Pancreas (tissue), 10 donors: ENCODE results near the gene NOL4L. TPM values are rescaled to one million over a fixed set of nuclear protein-coding genes. Genes with fewer than 3 reads are reported as not detected.

Experiments used
- ATAC-seq, 4 donors: fragments of 200-7000 bp; cut with Tn5 transposase; one replicate each; pipeline versions ENCODE4 v1.8.0 to v1.9.1; 2020; ENCODE audit warnings: mild to moderate bottlenecking in 4 of 4, moderate library complexity in 4 of 4
- DNase-seq, 6 donors: peaks; one replicate each; pipeline ENCODE4 v3.0.0-alpha.2; 2020
- FAIRE-seq: peaks from 2 replicates; lab custom pipeline; 2012; peaks lifted over from hg19 to GRCh38; lab: Jason Lieb, UNC
- H3K27ac ChIP-seq, 4 donors: fragments of 200-600 bp; sonication (generic); 1 replicate in 3 of 4; 2 replicates in 1 of 4; pipeline versions ENCODE4 v1.5.0 to v1.8.0; 2020
- H3K27me3 ChIP-seq, 4 donors: fragments of 200-600 bp; one replicate each; pipeline ENCODE4 v1.8.0; 2021
- H3K36me3 ChIP-seq, 3 donors: fragments of 200-600 bp; sonication (generic) in 1 of 3; one replicate each; pipeline versions ENCODE4 v1.5.0 to v1.8.0; 2020 to 2021
- H3K4me1 ChIP-seq, 3 donors: fragments of 200-600 bp; one replicate each; pipeline ENCODE4 v1.8.0; 2021
- H3K4me3 ChIP-seq, 4 donors: fragments of 200-600 bp; sonication (generic) in 2 of 4; one replicate each; pipeline versions ENCODE4 v1.5.0 to v1.8.0; 2020 to 2021
- H3K9me3 ChIP-seq, 4 donors: fragments of 200-600 bp; one replicate each; pipeline ENCODE4 v1.8.0; 2021
- WGBS, 2 donors: extraction: QIAGEN DNeasy Blood & Tissue Kit; methylation state at CpG; one replicate each; pipeline ENCODE4 v1.1.7; 2013; 5-methylcytosine and 5-hydroxymethylcytosine counted together
- intact Hi-C, 3 donors: fragments of 100-400 bp; cut with DNase I; formaldehyde crosslinking; loops; one replicate each; pipeline versions ENCODE4 v1.11.1 to v1.14.2; 2022
- polyA plus RNA-seq, 2 donors: library from polyadenylated mRNA; stranded (reverse); fragments of 200-250 nt; gene quantifications; one replicate each; pipeline ENCODE4 v1.2.3, GENCODE V29; 2013
- total RNA-seq, 6 donors: library from RNA; stranded (reverse); fragmentation: NEBNext Ultra II Directional in 4 of 6; extraction: Animal tissue kit (Norgen Biotek cat#: 25700) in 4 of 6; gene quantifications; one replicate each; pipeline versions ENCODE4 v1.2.1 to v1.2.4, GENCODE V29; 2021 to 2023
- TF ChIP-seq, protein P1 (sequence below), 4 donors: fragments of 200-600 bp; sonication (generic) in 3 of 4; IDR thresholded peaks; one replicate each; pipeline versions ENCODE4 v1.5.0 to v1.8.0; 2021; ENCODE audit warnings: antibody characterized with exemption in 4 of 4
- donor health status: healthy with polysubstance abuse.
- donor health status: DM: no; HTN: no; CAD: no; lungs with moderate emphysema.
- donor health status: DM: no; HTN: no; CAD: no.
- donor health status: control.
- donor health status: control.
- donor health status: Bipolar disorder and iron deficiency.
- donor health status: DM: yes; HTN: yes; CAD: no.
- donor health status: DM: no; HTN: no; CAD: no.
- donor health status: DM: no; HTN: no; CAD: no.
- donor health status: DM: yes; HTN: yes; CAD: no.

Gene NOL4L
- total and polyA plus RNA-seq, 8 donors = 8.7 to 14.5 (median 10.2) TPM

DNA sequence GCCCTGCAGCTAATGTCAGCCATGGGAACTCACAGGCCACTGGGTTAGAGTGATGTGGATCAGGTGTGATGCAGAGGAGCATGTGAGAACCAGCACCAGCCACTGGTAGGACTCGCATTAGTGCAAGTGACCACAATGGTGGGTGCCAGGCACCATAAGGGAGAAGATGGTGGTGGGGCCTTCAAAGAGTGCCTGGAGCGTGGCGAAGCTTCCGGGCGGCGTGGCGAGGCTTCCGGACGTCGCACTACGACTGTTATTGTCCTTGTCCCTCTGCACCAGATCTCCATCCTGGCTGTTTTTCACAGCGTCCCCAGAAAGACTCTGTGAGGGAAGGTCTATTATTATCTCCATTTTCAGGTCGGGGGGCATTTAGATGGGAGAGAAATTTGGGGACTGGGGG is 44.7 kb upstream of the NOL4L start:
- FAIRE-seq (no peak), ATAC-seq (no peak), DNase-seq (no peak)
- Histone ChIP-seq H3K9me3 (no peaks in the 10 kb centered on the region), H3K27ac (no peak overlapping the region), H3K4me1 (peaks cover 0 to 10% (median 0%) of the 10 kb centered on the region in 3 donors), H3K27me3 (no peaks in the 10 kb centered on the region), H3K4me3 (no peak overlapping the region), H3K36me3 (no peaks in the 10 kb centered on the region)
- TF ChIP-seq, protein P1, sequence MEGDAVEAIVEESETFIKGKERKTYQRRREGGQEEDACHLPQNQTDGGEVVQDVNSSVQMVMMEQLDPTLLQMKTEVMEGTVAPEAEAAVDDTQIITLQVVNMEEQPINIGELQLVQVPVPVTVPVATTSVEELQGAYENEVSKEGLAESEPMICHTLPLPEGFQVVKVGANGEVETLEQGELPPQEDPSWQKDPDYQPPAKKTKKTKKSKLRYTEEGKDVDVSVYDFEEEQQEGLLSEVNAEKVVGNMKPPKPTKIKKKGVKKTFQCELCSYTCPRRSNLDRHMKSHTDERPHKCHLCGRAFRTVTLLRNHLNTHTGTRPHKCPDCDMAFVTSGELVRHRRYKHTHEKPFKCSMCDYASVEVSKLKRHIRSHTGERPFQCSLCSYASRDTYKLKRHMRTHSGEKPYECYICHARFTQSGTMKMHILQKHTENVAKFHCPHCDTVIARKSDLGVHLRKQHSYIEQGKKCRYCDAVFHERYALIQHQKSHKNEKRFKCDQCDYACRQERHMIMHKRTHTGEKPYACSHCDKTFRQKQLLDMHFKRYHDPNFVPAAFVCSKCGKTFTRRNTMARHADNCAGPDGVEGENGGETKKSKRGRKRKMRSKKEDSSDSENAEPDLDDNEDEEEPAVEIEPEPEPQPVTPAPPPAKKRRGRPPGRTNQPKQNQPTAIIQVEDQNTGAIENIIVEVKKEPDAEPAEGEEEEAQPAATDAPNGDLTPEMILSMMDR (IDR thresholded peaks at IDR 0.05) = no peak
- intact Hi-C loops = no loop called here
- WGBS, 2 donors = 88 to 96% methylated on average over 13 of the region's 13 CpGs

GRCh38 chr20:32628960-32629530 is 43.9 kb upstream of the NOL4L start:
- H3K36me3 ChIP-seq = no peaks in the 10 kb centered on the region
- FAIRE-seq = no peak
- TF ChIP-seq, protein P1 (IDR thresholded peaks at IDR 0.05) = no peak
- DNase-seq = no peak
- no peaks in the 10 kb centered on the region for H3K9me3 ChIP-seq
- intact Hi-C loops = no loop called here
- no peak overlapping the region for H3K4me3 ChIP-seq
- no peaks in the 10 kb centered on the region for H3K27me3 ChIP-seq
- 59 to 75% methylated on average over 7 of the region's 7 CpGs for WGBS, 2 donors
- no peak overlapping the region for H3K27ac ChIP-seq
- no peak for ATAC-seq
- peaks cover 0 to 10% (median 0%) of the 10 kb centered on the region in 3 donors for H3K4me1 ChIP-seq

- Histone ChIP-seq H3K27me3 (no peaks in the 10 kb centered on the region), H3K27ac (no peak overlapping the region), H3K36me3 (no peaks in the 10 kb centered on the region), H3K9me3 (no peaks in the 10 kb centered on the region), H3K4me3 (no peak overlapping the region), H3K4me1 (peaks cover 0 to 10% (median 0%) of the 10 kb centered on the region in 3 donors)
- peak; percentile 68 to 86 (median 76) for ATAC-seq
- peak in 5 of 6 donors; percentile 20 to 72 (median 27) for DNase-seq
- whole genome bisulfite sequencing, 2 donors = 11 to 15% methylated on average over 20 to 26 of the region's 26 CpGs
- FAIRE-seq = no peak
- intact Hi-C loops = no loop called here
- TF ChIP-seq, protein P1 (IDR thresholded peaks at IDR 0.05) = no peak
Measured at GRCh38 chr20:32626859-32627636, 41.9 kb upstream of the NOL4L start.

- TF ChIP-seq, protein P1 (IDR thresholded peaks at IDR 0.05) = no peak
Measured at GRCh38 chr20:32626407-32626806, 41.3 kb upstream of the NOL4L start.

GRCh38 chr20:32625996-32626395 is 40.9 kb upstream of the NOL4L start:
- no peaks in the 10 kb centered on the region for H3K27me3 ChIP-seq
- no peak overlapping the region for H3K27ac ChIP-seq
- FAIRE-seq (no peak), DNase-seq (no peak), ATAC-seq (no peak)
- no peaks in the 10 kb centered on the region for H3K9me3 ChIP-seq
- no peak overlapping the region for H3K4me3 ChIP-seq
- TF ChIP-seq, protein P1 (IDR thresholded peaks at IDR 0.05) = no peak
- H3K4me1 ChIP-seq = peaks cover 0 to 10% (median 0%) of the 10 kb centered on the region in 3 donors
- H3K36me3 ChIP-seq = no peaks in the 10 kb centered on the region
- intact Hi-C loops = no loop called here
- 84 to 89% methylated on average over 18 of the region's 18 CpGs for WGBS, 2 donors

More at GRCh38 chr20:32626407-32626806, 41.3 kb upstream of the NOL4L start:
- WGBS, 2 donors = 87 to 93% methylated on average over 3 of the region's 3 CpGs
- no peak for DNase-seq
- FAIRE-seq = no peak
- intact Hi-C loops = no loop called here
- Histone ChIP-seq H3K4me1 (peaks cover 0 to 10% (median 0%) of the 10 kb centered on the region in 3 donors), H3K4me3 (no peak overlapping the region), H3K36me3 (no peaks in the 10 kb centered on the region), H3K9me3 (no peaks in the 10 kb centered on the region), H3K27ac (no peak overlapping the region), H3K27me3 (no peaks in the 10 kb centered on the region)
- ATAC-seq = no peak
